ENCODE measurements around the gene ACAD9.

Gene ACAD9

DNA sequence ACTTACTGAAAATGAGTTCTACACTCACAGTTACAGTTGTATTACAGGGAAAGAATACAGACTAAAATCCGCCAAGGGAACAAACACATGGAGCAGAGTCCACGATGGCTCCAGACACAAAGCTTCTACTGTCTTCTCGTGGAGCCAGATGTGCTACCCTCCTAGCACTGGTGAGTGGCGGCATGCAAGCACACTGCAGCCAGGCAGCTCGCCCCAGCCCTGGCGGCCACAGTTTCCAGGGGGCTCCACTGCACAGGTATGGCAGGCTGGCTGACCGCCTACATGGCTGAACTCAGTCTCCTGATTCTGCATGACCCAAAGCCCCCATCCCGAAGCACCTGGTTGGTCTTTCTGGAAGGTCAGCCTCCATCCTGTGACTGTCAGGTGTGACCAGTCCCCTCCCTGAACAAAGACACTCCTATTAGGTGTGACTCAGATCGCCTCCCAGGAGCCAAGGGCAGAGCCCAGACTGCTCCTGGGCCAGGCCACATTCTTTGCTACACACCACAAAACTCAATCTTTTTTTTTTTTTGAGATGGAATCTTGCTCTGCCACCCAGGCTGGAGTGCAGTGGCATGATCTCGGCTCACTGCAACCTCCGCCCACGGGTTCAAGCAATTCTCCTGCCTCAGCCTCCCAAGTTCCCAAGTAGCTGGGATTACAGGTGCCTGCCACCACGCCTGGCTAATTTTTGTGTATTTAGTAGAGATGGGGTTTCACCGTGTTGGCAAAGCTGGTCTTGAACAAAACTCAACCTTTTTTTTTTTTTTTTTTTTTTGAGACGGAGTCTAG is 62.9 kb downstream of the ACAD9 start:
- no peak for DNase-seq

DNA sequence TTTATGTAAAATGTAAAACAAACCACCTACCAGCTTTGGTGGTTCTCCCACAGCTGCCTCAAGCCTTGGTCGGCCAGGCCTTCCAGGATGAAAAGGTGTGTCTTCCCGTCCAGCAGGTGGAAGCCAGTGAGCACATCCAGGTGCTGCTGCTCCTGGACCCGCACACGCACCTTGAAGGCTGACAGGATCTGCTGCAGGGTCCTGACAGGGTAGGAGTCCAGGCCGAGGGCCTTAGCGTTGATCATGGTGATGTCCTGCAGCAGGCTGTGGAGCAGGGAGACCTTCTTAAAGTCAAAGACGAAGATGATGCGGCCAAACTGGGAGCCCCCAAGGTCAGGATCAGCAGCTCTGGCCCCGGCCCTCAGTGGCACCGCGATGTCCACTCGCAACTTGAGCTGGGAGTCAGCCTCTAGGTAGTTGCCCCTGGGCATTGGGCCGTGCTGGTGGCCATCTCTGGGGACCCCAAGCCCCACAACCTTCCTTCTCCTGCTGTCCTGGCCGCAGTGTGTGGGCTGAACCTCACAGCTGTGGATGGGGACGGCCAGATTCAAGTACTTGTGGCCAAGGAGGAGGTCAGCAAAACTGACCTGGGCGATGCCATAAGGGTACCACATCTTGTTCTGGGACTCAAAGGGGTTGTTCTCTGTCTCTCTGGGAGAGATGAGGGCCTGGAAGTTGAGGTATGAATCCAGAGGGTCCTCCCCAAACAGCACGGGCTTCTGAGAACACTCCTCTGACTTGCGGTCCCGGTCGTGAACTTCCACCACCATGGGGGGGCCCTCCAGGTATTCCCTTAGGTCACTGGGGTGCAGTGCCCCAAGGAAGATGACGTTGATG is 65.8 kb downstream of the ACAD9 start:
- no peak for DNase-seq

DNA sequence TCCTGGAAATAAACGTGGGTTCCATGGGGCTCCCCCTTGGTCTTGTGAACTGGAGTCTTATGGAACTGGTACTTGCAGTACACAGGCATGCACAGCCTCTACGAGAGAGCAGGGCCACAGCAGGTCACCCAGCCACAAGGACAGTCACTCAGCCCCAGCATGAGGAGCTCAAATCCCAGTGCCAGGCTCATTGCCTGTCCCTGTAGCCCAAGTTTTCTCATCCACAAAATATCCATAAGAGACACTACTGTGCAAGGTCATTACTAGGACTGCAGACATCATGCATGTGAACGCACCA is 66.4 kb downstream of the ACAD9 start:
- no peak for DNase-seq

DNA sequence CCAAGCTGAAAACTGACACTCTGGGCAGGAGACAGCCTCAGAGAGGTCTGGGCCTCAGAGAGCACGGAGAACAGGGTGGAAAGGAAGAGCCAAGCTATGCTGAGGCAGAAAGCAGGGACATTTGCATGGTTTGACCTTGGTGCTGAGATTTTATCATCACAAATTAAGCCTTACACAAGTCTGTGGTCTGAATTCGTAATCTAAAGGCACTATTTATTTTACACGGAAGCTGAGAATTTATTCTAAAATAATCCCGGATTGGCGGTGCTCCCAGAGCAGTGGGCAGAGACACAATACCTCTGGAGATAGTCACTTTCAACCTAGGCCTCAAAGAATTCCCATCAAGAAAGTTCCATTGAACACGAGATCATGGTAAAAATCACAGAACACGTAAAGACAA is 67.0 kb downstream of the ACAD9 start:
- no peak for DNase-seq

DNA sequence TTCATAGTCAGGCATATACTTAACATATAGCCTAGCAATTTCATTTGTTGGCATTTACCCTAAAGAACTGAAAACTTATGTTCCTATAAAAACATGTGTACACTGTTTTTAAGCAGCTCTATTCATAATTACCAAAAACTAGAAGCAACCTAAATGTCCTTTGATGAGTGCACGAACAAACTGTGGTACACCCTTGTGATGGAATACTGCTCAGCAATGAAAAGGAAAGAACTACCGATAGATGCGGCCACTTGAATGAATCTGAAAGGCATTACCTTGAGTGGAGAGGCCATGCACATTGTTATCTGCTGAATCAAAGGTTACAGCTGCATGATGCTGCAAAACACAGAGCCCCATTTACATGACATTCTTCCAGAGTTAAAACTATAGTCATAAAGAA is 69.7 kb downstream of the ACAD9 start:
- no peak for DNase-seq

DNA sequence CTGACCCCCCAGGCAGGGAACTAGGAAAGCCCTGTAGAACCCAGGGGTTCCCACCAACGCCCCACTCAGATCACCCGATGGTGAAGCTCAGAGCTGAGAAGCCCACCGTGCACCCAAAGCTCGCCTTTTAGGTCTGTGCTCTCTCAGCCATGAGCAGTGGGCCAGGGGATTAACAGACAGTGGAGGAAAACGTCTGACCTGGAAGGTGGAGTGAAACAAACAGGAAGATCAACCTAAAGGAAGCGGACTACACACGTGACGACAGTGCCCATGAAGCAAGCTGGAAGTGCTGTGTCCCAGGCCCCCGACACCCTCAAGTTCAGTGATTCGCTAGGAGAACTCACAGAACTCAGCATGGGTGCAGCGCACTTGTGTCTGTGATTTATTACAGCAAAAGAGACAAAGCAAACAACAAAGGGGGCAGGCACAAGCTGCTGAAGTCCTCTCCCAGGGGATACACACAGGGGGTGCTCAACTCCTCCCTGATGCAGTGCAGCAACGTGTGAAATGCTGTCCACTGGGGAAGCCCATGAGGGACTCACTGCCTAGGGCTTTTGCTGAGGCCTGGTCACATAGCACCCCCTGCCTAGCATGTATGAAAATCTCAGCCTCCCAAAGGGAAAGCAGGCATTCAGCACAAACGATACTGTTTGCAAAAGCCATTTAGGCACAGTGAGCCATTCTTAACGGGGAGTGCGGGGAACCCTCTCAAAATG is 71.0 kb downstream of the ACAD9 start:
- peak in 1 of 2 experiments; percentile 16 for DNase-seq

DNA sequence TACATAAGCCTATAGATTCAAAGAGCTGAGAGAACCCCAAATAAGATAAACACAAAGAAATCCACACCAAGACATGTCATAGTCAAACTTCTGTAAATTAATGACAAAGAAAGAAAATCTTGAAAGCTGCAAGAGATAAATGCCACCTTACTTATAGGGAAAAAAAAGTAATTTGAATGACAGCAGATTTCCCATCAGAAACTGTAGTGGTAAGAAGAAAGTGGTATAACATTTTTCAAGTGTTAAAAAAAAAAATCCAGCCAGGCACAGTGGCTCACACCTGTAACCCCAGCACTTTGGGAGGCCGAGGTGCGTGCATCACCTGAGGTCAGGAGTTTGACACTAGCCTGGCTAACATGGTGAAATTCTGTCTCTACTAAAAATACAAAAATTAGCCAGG is 77.0 kb downstream of the ACAD9 start:
- no peak for DNase-seq

Data from NCI-H1930 (cell line).